ENCODE measurements around the gene TRIM62. TPM values are rescaled to one million over a fixed set of nuclear protein-coding genes. Genes with fewer than 3 reads are reported as not detected.
A peak's percentile ranks its signal among the peaks of the same experiment; 100 is the strongest.

The TRIM62 gene
- polyA plus RNA-seq, 1 experiment = 4.5 TPM

DNA sequence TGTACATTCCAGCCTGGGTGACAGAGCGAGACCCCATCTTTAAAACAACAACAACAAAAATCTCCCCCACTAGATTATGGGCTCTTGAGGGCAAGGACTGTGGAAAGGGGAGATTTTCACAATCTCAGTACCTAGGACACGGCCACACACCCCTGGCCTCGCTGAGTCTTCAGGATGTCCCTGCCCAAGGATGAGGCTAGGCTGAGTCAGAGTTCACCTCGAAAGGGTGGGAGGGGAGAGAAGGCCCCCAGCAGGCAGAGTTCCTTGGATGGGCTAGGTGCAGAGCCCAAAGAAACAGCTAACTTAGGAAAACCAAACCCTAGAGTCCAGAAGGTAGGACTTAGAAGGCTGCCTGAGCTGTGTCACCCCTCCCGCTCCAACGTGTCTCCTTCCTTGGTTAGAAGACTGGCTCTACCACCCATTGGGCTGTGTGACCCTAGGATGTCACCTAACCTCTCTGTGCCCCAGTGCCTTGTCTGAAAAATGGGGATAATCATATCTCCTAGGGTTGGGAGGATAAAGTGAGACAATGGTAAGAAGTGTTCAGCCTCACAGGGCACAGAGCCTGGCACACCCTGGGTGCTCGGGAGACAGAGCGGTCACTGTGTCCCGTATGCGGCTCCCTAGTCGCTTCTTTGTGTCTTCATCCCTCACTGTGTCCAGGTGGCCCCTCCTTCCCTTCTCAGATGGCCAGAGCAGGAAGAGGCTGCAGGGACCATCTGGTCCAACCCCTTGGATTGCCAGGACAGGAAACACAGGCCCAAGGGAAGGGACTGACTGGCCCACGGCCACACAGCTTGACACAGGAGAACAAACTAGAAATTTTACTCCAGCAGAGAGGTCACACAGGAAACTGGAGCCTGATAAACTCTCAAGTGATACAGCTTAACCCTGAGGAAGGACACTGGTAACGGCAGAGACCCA, 11.2 kb downstream of the TRIM62 start:
- Histone ChIP-seq H3K27me3 (ENCODE audit: control insufficient read depth, insufficient read depth, low read length) (no peaks in the 10 kb centered on the region), H3K4me3 (ENCODE audit: low read depth, low read length) (no peak overlapping the region), H3K27ac (ENCODE audit: low read depth, low read length) (peak overlapping the region; percentile 3), H3K9me3 (ENCODE audit: control insufficient read depth, insufficient read depth, low read length) (peaks cover 2% of the 10 kb centered on the region; the same call in 1 of the 2 replicates)
- ChIA-PET CTCF (interaction anchor here (1.3 kb wide), 1 partner anchor 43 kb away, joined by 11 read pairs; no protein-coding TSS in a partner anchor), POLR2A (no interaction called here)
- no peak for DNase-seq (ENCODE audit: low read depth, low spot score)
- TF ChIP-seq, protein P1, sequence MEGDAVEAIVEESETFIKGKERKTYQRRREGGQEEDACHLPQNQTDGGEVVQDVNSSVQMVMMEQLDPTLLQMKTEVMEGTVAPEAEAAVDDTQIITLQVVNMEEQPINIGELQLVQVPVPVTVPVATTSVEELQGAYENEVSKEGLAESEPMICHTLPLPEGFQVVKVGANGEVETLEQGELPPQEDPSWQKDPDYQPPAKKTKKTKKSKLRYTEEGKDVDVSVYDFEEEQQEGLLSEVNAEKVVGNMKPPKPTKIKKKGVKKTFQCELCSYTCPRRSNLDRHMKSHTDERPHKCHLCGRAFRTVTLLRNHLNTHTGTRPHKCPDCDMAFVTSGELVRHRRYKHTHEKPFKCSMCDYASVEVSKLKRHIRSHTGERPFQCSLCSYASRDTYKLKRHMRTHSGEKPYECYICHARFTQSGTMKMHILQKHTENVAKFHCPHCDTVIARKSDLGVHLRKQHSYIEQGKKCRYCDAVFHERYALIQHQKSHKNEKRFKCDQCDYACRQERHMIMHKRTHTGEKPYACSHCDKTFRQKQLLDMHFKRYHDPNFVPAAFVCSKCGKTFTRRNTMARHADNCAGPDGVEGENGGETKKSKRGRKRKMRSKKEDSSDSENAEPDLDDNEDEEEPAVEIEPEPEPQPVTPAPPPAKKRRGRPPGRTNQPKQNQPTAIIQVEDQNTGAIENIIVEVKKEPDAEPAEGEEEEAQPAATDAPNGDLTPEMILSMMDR (IDR thresholded peaks at IDR 0.05; ENCODE audit: low read depth, low read length) = no peak

- H3K4me3 ChIP-seq (ENCODE audit: low read depth, low read length) = no peak overlapping the region
- TF ChIP-seq, protein P1 (IDR thresholded peaks at IDR 0.05; ENCODE audit: low read depth, low read length) = no peak
- peaks cover 9% of the 10 kb centered on the region; the same call in 1 of the 2 replicates for H3K9me3 ChIP-seq (ENCODE audit: control insufficient read depth, insufficient read depth, low read length)
- no peaks in the 10 kb centered on the region for H3K27me3 ChIP-seq (ENCODE audit: control insufficient read depth, insufficient read depth, low read length)
- no peak for DNase-seq (ENCODE audit: low read depth, low spot score)
- no peak overlapping the region for H3K27ac ChIP-seq (ENCODE audit: low read depth, low read length)
- ChIA-PET POLR2A (interaction anchor here (1.7 kb wide), 1 partner anchor 11 kb away, joined by 6 read pairs; no protein-coding TSS in a partner anchor), CTCF (no interaction called here)
Observed at GRCh38 chr1:33169290-33170055, 12.4 kb downstream of the TRIM62 start.

DNA sequence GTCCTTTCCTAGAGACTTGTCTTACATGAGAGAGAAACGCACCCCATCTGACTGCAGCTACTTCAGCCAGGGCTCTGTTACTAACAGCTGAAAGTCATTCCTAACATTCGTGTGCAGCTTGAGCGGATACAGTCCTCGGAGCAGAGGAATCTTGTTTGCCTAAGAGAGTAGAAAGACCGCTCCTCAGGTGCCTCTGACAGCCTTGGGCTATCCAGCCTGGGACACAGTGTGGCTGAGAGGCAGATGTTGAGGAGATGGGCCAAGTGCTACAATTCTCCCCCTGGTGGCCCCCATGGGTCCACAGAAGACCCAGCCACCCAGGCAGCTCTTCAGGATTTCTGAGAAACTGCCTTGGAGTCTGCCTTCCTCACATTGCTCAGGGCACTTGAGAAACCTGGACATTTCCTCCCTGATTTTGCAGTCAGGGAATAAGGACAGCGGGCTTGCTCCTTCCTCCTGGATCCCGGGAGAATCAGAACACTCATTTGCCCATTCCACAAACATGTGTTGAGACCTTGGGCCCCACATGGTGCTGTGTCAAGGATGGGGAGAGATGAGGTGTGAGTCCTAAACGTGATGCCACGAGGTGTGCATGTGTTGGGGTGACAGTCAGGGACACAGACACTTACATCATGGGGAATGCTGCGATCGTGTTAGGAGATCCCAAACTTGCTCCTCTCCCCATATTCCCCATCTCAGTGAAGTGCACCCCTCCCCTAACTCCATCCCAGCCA, 13.1 kb downstream of the TRIM62 start:
- DNase-seq (ENCODE audit: low read depth, low spot score) = no peak
- Histone ChIP-seq H3K27ac (ENCODE audit: low read depth, low read length) (peak overlapping the region; percentile 52), H3K27me3 (ENCODE audit: control insufficient read depth, insufficient read depth, low read length) (no peaks in the 10 kb centered on the region), H3K4me3 (ENCODE audit: low read depth, low read length) (no peak overlapping the region), H3K9me3 (ENCODE audit: control insufficient read depth, insufficient read depth, low read length) (peaks cover 9% of the 10 kb centered on the region; the same call in 1 of the 2 replicates)
- TF ChIP-seq, protein P1 (IDR thresholded peaks at IDR 0.05; ENCODE audit: low read depth, low read length) = peak; percentile 30
- ChIA-PET CTCF (interaction anchor here (1.2 kb wide), 1 partner anchor 43 kb away, joined by 5 read pairs; no protein-coding TSS in a partner anchor), POLR2A (interaction anchor here (0.6 to 1.7 kb wide), 2 partner anchors 12 to 161 kb away, joined by 3 to 6 read pairs; no protein-coding TSS in a partner anchor)

DNA sequence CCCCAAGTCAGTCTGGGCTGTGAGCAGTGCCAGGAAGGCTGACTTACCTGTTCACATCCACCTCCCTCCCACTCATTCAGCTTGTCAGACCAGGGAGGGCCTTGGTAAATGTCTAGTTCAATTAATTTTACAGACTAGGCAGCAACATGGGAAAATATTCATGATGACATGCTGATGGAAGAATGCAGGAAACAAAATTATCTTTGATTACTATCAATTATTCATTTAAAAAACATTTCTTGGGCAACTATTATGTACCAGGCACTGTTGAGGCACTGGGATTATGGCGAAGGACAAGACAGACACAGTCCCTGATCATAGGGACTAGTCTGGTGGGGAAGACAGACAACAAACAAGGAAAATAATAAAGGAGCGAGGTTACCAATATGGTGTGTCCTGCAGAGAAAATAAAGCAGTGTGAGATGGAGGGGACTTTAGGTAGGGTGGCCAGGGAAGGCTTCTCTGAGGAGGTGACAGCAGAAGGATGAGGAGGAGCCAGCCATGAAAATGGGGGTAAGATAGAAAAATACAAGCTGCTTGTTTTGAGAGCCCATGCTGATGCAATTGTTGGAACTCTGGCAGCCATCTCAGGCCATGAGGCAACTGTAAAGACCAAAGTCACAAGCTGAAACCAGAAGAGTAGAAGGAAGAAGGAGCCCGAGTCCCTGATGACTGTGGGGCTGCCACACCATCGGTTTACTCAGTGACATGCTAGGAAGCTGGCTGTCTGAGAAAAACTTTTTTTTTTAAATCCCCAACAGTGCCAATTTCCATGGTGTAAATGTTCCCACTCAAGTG, 14.0 kb downstream of the TRIM62 start:
- peaks cover 9% of the 10 kb centered on the region; the same call in 1 of the 2 replicates for H3K9me3 ChIP-seq (ENCODE audit: control insufficient read depth, insufficient read depth, low read length)
- no peak overlapping the region for H3K27ac ChIP-seq (ENCODE audit: low read depth, low read length)
- POLR2A ChIA-PET = interaction anchor here (0.6 kb wide), 1 partner anchor 162 kb away, joined by 3 read pairs; no protein-coding TSS in a partner anchor
- no peak for DNase-seq (ENCODE audit: low read depth, low spot score)
- H3K4me3 ChIP-seq (ENCODE audit: low read depth, low read length) = no peak overlapping the region
- TF ChIP-seq, protein P1 (IDR thresholded peaks at IDR 0.05; ENCODE audit: low read depth, low read length) = no peak
- H3K27me3 ChIP-seq (ENCODE audit: control insufficient read depth, insufficient read depth, low read length) = no peaks in the 10 kb centered on the region
- CTCF ChIA-PET = interaction anchor here (1.2 kb wide), 1 partner anchor 42 kb away, joined by 5 read pairs; no protein-coding TSS in a partner anchor
